GM13976 (cell line): Measurements from ENCODE around the gene C2CD4C.

ENCODE experiments used
- DNase-seq: peaks from one replicate; pipeline ENCODE4 v3.0.0; 2012; ENCODE audit warnings: low spot score
- in situ Hi-C: fragments of 300-500 bp; cut with MboI; formaldehyde crosslinking; loops from one replicate; pipeline ENCODE4 v1.12.0; 2022; ENCODE audit warnings: low sequenced_read_pairs, mixed read lengths, inconsistent platforms; ENCODE audit not compliant: unreplicated experiment
- TF ChIP-seq, protein P1 (sequence below): IDR thresholded peaks from 2 replicates; pipeline ENCODE4 v1.5.1; 2012; ENCODE audit warnings: borderline replicate concordance, mild to moderate bottlenecking; ENCODE audit not compliant: insufficient read depth; ENCODE audit errors: extremely low read depth, missing control alignments, control extremely low read depth

The C2CD4C gene

GRCh38 chr19:422213-422916 is 13.4 kb upstream of the C2CD4C start:
- TF ChIP-seq, protein P1, sequence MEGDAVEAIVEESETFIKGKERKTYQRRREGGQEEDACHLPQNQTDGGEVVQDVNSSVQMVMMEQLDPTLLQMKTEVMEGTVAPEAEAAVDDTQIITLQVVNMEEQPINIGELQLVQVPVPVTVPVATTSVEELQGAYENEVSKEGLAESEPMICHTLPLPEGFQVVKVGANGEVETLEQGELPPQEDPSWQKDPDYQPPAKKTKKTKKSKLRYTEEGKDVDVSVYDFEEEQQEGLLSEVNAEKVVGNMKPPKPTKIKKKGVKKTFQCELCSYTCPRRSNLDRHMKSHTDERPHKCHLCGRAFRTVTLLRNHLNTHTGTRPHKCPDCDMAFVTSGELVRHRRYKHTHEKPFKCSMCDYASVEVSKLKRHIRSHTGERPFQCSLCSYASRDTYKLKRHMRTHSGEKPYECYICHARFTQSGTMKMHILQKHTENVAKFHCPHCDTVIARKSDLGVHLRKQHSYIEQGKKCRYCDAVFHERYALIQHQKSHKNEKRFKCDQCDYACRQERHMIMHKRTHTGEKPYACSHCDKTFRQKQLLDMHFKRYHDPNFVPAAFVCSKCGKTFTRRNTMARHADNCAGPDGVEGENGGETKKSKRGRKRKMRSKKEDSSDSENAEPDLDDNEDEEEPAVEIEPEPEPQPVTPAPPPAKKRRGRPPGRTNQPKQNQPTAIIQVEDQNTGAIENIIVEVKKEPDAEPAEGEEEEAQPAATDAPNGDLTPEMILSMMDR: no peak
- no peak for DNase-seq
- in situ Hi-C loops: no loop called here

DNA sequence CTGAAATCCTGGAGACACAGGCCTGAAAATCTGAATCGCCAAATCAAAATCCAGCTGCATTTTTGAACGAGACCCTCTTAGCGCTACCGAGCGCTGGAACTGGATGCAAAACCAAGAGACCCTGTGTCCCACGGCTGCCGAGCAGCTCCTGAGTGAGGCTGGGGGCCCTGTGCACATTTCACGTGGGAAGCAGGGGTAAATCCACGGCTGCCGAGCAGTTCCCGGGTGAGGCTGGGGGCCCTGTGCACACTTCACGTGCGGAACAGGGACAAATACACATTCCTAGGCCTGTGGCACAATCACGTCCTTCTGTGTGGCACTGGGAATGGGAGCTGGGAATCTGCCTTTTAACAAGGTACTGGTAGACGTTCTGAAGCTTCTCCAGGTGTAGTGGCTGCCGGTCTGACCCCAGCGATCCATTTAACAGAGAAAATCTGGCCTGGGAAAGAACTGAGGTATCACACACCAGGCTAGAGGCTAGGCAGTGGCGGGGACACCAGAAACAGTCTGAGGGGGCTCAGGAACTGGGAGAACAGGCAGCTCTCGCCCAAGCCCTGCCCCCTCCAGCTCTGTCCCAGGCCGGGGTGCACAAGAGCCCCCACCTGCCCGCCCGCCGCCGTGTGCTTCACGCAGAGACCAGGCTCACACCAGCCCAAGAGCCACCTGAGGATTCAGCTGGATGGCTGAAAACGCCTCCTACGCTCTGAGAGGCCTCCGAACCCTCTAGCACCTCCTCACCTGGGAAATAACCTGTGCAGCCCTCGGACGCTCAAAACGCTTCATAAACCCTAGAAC is 11.0 kb upstream of the C2CD4C start:
- TF ChIP-seq, protein P1: no peak
- no peak for DNase-seq
- in situ Hi-C loops: no loop called here

GRCh38 chr19:418761-419671 is 10.1 kb upstream of the C2CD4C start:
- in situ Hi-C loops: no loop called here
- TF ChIP-seq, protein P1: no peak
- no peak for DNase-seq

DNA sequence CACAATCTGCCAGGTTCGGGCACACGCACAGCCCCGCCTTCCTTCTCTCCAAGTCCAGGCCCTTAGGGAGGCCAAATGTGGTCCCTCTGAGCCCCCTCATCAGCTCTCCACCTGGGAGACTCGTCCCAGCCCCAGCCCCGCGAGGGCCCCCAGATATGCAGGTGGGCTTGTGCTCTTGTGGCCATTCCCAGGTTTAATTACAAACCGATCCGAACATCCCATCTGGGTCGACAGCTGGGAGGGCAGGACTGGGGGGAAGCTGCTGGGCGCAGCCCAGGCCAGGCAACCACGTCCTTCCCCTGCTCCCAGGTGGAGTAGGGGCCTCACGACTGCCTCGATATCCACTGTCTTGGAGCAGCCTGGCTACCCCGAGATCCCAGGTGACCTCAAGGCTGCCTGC is 7.5 kb upstream of the C2CD4C start:
- in situ Hi-C loops: no loop called here
- TF ChIP-seq, protein P1: no peak
- no peak for DNase-seq

GRCh38 chr19:415292-415691 is 6.3 kb upstream of the C2CD4C start:
- in situ Hi-C loops: no loop called here
- no peak for DNase-seq

More at GRCh38 chr19:415292-415691, 6.3 kb upstream of the C2CD4C start:
- TF ChIP-seq, protein P1: no peak
